CD4-positive, alpha-beta T cell treated with Interleukin-17A for 1 hour (primary cell): Measurements from ENCODE around the gene ZNF879.

ENCODE experiments used
- DNase-seq: peaks from one replicate; pipeline ENCODE4 v3.0.0-alpha.2; 2020

Gene ZNF879

DNA sequence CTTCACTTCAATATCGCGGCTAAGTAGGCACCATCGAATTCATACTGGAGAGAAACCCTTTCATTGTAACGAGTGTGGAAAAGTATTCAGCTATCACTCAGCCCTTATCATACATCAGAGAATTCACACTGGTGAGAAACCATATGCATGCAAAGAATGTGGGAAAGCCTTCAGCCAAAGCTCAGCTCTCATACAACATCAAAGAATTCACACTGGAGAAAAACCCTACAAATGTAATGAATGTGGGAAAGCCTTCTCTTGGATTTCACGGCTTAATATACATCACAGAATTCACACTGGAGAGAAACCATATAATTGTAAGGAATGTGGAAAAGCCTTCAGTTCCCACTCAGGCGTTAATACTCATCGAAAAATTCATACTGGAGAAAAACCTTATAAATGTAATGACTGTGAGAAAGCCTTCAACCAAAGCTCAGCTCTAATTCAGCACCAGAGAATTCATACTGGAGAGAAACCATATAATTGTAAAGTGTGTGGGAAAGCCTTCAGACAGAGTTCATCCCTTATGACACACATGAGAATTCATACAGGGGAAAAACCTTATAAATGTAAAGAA is 9.5 kb downstream of the ZNF879 start:
- DNase-seq: no peak

DNA sequence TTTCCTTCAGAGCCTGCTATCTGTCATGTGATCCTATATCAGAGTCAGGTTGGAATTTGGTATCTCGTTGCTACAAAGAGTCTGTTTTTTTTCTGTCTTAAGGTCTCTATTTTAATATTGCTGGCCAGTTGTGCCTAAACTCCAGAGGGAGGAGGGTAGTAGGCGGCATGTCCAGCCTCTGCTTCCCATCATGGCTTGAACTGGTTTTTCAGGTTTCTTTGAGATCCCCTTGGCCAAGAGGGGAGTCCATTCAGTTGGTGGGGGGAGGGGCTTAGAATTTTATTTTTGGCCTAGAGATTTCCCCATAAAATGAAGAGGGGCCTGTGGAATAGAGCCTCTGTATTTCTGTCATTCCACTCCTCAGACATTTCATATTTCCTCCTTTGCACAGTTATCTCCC is 21.2 kb downstream of the ZNF879 start:
- no peak for DNase-seq

DNA sequence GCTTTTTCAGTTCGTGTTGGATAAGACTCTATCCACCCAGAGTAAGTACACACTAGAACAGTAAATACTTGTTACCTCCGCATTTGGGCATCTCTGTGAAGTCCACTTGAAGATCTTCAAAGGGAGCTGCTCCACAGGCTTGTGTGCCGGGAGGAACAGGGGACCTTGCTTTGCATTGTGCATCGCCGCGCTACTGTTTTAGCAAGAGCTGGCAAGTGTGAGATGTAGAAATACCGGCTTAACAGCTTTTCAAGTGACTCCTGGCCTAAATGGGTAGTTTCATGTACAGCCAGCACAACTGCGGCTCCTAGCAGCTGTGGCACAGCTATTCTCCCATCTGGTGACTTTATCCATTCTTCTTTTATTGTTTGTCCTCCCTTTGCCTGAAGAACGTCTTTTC is 28.2 kb downstream of the ZNF879 start:
- DNase-seq: no peak

DNA sequence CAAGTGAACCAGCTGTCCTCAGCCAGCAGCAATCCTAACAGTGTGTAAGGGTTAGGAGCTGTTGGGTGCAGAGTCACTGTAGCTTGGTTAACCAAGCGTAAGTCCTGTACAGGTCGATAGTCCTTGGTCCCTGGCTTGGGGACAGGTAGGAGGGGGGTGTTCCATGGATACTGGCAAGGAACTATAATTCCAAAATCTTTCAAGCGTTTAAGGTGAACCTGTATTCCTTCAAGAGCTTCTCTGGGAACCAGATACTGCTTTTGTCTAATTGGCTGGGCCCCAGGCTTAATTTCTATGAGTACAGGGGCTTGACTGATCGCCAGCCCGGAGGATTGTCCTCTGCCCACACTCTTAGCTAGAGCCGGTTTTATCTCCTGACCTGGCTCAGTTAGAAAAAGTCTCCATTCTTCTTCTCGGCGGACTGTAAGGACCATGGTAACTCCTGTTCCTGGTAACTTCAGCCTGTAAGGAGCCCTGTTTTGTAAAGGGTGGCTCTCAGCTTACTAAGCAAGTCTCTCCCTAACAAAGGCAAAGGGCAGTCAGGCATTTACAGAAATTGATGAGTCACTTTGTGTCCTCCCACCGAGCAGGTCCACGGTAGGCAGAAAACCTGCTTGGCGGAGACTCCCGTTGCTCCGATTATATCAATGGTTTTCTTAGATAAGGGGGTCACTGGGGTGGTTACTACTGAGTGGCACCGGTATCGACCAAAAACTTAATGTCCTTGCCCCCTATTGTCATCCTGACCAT is 30.6 kb downstream of the ZNF879 start:
- no peak for DNase-seq

DNA sequence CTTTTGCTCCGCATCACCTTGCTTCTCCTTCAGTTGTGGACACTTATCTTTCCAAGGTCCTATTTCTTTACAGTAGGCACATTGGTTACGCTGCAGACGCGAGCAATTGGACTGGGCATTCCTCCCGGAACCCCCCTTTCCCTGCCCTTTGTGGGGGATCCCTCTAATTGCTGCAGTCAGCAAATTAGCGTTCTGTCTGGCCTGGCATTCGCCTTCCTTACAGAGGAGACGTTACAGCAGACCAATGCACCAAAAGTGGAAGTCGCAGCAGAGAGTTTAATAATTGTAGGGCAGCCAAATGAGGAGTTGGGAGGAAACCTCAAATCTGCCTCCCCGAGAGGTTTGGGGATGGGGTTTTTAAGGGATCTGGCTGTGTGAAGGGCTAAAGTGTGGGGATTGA is 31.3 kb downstream of the ZNF879 start:
- DNase-seq: no peak

DNA sequence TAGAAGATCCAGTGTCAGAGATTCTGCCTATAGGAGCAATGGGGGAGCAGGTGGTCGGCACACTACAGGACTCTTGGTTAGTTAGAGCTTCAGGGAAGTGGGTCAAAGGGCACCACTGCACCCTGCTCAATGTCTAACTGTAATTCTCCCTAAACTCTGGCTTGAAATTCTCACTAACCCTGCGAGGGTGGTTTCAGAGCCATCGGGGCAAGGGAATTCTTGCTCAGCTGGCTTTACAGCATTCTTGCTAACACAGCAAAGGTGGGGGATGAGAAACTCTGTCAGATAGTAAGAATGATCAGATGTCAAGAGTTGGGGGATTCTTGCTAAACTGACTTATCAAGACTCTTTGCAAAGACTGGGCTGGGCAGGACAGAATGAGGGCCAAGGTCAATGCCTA is 31.8 kb downstream of the ZNF879 start:
- DNase-seq: no peak

DNA sequence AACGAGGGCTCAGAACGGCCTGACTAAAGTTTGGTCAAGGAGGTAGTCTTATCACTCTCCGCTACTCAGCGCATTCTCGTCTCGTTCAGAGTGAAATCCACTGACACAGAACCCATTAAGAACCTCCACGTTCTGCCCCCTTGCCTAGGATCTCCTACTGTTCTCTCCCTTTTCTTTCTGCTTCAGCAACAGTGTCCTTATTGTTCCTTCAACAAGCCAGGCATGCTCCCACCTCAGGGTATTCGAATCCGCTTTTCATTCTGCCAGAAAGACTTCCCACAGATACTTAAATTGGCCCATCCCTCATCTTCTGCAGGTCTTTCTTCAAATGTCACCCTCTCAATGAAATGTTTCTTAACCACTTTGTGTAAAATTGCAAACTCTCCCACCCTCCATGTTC is 32.2 kb downstream of the ZNF879 start:
- no peak for DNase-seq

DNA sequence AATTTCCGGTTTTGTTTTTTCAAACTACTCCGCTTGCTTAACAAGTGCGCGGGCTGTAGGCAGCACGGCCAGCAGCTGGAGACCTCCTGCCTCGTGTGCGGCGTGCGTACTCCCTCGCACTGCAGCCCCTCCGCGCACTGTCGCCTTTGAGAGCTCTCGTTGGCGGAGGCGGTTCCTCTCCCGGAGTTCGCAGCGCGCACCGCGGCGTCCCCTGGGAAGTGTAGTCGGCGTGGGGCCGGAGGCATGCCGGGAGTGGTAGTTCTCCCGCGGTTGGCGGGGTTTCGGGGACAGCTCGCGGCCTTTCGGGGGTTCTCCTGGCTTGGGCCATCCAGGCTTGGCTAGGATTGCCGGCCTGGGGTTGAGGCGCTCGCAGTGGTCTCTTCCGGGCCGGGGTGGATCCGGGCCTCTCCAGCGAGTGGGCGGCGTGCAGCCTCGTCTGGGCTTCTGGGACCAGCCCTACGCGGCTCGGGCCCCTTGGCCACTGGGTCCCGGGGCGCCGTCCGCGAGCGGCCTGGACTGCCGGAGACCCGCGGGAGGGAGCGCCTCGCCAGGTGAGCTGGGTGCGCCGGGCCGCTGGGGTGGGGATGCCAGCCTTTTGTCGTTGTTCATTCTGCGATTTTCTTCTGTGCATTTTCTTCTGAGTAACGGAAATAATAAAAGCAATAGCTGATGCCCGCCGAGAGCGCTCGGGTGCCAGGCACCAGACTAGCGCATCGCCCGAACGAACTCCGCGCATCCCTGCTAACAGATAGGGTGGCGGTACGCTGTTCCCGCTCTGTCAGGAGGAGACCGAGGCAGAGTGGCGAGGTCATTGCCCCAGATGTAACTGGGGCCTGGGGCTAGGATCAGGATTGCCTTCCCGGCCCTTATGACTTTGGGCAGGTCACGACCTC is 36.8 kb downstream of the ZNF879 start, which contains the start of gene ZNF354C:
Gene ZNF354C, plus strand, starts transcription at position 258 of the 893 bp plus-strand sequence. CDS start 1,696 bp downstream, outside the sequence.
- DNase-seq: peak; percentile 89

DNA sequence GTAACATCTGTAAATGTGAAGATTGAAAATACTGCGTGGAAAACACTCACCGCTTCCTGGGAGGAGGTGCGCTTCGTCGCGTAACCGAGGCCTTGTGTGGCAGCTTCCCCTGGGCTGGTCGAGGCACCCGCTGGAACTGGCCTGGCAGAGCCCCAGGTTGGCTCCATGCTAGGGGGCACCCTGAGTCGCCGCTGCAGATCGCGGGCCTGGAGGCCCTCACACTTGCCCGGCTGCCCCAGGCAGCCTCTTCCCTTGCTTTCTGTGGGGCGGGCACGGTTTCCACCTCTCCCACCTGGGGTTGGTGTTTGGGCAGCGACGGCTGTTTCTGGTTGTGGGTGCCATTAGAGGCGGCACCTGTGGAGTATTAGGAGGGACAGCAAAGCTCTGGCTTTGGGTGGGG is 37.4 kb downstream of the ZNF879 start:
- DNase-seq: no peak

DNA sequence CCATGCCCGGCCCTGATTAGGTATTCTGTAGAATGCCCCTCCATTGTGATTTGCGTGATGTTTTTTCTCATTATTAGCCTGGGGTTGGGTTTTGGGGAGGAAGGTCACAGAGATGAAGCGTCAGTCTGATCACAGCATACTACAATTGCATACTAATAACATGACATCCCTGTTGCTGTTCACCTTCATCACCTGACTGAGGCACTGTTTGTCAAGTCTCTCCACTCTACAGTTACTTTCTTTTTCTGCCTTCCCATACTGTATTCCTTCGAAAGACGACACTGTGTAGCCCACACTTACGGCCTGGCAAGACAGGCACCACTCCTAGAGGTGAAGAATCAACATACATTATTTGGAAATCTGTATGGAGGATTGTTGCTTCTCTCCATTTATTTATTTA is 42.1 kb downstream of the ZNF879 start:
- DNase-seq: no peak

DNA sequence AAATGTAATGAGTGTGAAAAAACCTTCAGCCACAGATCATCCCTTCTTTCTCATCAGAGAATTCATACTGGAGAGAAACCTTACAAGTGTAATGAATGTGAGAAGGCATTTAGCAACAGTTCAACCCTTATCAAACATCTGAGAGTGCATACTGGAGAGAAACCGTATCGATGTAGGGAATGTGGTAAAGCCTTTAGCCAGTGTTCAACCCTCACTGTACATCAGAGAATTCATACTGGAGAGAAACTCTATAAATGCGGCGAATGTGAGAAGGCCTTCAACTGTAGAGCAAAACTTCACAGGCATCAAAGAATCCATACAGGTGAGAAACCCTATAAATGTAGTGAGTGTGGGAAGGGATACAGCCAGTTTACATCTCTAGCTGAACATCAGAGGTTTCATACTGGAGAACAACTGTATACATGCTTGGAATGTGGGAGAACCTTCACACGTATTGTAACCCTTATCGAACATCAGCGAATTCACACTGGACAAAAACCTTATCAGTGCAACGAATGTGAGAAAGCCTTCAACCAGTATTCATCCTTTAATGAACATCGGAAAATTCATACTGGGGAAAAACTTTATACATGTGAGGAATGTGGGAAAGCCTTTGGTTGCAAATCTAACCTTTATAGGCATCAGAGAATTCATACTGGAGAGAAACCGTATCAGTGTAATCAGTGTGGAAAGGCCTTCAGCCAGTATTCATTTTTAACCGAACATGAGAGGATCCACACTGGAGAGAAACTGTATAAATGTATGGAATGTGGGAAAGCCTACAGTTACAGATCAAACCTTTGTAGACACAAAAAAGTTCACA is 55.8 kb downstream of the ZNF879 start:
- DNase-seq: no peak

DNA sequence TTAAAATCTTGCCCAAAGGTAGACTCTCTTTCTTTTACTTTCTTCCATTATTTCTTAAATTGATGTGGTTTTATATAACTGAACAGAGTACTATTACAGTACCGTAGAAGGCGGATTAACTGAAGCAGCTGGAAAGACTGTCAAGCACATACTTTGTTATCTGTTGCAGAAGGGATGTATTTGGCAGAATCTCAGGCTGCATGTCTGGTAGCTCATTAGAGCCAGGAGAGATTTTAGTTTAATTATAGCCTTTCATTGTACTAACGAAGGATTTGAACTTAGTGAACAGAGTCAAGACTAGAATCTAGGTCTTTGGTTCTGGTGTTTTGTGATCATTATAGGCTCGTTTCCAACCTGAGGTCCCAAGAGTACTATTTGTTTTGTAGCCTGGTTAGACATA is 57.1 kb downstream of the ZNF879 start:
- DNase-seq: no peak
